Rectal smooth muscle tissue (tissue), 1 donor: ENCODE results near the gene CRNKL1.

Source experiments
- H3K27ac ChIP-seq: one replicate; pipeline ENCODE4 v1.7.0; 2013; ENCODE audit warnings: low read depth, low read length, inconsistent platforms
- H3K27me3 ChIP-seq: one replicate; pipeline ENCODE4 v1.7.0; 2013; ENCODE audit warnings: low read length; ENCODE audit not compliant: control insufficient read depth, insufficient read depth
- H3K36me3 ChIP-seq: one replicate; pipeline ENCODE4 v1.7.0; 2013; ENCODE audit warnings: low read length; ENCODE audit not compliant: control insufficient read depth, insufficient read depth
- H3K4me1 ChIP-seq: one replicate; pipeline ENCODE4 v1.7.0; 2013; ENCODE audit warnings: low read length; ENCODE audit not compliant: control insufficient read depth, insufficient read depth
- H3K4me3 ChIP-seq: one replicate; pipeline ENCODE4 v1.7.0; 2013; ENCODE audit warnings: low read length
- H3K9ac ChIP-seq: one replicate; pipeline ENCODE4 v1.7.0; 2013; ENCODE audit warnings: low read length

CRNKL1 gene

DNA sequence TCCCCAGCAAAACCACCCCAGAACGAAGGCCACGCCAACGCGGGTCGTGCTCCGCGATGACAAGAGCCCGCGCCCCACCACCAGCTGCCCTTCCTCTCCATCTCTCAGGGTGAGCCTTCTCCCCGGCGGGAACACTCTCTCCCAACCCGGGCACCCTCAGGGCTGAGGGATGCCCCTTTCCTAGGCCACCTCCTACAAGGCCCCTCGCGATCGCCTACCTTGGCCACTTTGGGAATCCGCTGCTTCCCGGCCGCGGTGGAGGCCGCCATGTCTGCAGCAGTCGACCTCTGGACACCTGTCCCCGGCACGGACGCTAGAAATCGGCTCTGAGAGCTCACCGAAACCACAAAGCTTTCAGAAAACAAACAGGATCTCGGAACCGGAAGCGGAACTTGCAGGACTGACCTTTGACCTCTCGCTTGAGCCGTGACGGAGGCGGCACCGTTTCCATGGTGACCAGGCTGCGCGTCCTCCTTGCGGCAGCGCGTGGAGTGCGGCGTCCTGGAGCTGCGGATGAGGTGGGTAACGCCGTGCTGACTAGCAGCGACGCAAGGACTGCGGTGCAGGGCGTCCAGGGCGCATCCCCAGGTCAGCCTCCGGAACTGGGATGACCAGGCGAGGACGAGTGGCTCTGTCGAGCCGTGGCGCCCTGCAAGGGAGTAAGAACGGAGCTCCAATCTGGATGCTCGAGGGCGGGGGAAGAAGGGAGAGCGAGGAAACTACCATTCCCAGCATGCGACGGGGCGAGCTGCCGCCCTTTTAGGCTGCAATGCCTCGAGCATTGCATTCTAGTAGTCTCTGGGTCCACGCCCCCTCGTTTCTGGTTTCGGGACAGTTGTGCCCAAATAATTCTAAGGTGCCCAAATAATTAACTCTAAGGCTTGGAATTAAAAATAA, at the start of gene CRNKL1, which contains the start of gene CFAP61:
TSS of gene CRNKL1 (minus strand) at position 393 of the 897 bp plus-strand sequence. CDS start at position 269, 124 bp downstream.
TSS of gene CFAP61 (plus strand) at position 459 of the 897 bp plus-strand sequence. CDS start 4,122 bp downstream, outside the sequence.
- Histone ChIP-seq H3K27me3 (no peaks in the 10 kb centered on the region), H3K9ac (peak within 1 kb of the TSS; percentile 87), H3K4me3 (peak within 1 kb of the TSS; percentile 98), H3K4me1 (peaks cover 4% of the 10 kb centered on the region), H3K27ac (peak within 1 kb of the TSS; percentile 85), H3K36me3 (peaks cover 8% of the 10 kb centered on the region)

DNA sequence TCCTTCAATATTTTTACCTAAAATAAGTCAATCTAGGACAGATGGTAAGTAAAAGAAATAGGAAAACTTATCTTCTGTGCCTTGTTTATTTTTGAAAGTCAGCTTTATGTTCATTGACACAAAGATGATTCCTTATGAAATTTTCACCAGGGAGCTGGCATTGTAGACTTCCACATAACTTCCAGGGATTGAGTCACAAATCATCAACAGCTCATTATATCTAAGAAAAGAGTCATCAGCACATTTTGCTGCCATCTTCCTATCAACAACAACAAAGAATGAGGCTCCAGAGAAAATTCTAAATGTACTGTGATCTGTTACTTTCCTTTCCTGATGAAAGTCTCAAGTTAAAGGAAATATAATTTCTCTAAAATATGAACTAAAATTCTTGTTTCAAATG, 48.6 kb upstream of the CRNKL1 start:
- no peak overlapping the region for H3K9ac ChIP-seq
- no peaks in the 10 kb centered on the region for H3K4me1 ChIP-seq
- H3K27ac ChIP-seq, result no peak overlapping the region
- H3K36me3 ChIP-seq, result no peaks in the 10 kb centered on the region
- no peaks in the 10 kb centered on the region for H3K27me3 ChIP-seq
- H3K4me3 ChIP-seq, result no peak overlapping the region

DNA sequence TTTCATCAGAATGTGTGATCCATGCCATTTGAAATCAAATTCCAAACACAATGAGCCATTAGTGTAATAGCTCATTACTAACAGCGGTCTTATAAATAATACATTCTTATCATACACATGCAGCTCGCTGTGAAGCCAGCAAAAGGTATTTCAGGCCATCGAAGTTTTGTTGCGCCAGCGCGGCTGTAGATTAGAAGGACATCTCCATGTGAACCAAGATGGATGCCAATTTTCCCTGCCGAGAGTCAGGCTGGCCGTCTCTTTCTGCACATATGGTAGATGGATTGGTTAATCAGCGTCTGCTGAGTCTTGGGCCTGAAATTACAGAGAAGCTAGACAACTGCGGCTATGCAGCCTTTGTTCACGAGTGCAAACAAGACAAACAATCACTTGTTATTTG, 44.2 kb upstream of the CRNKL1 start:
- Histone ChIP-seq H3K4me1 (no peaks in the 10 kb centered on the region), H3K9ac (no peak overlapping the region), H3K27me3 (no peaks in the 10 kb centered on the region), H3K4me3 (no peak overlapping the region), H3K27ac (no peak overlapping the region), H3K36me3 (no peaks in the 10 kb centered on the region)

DNA sequence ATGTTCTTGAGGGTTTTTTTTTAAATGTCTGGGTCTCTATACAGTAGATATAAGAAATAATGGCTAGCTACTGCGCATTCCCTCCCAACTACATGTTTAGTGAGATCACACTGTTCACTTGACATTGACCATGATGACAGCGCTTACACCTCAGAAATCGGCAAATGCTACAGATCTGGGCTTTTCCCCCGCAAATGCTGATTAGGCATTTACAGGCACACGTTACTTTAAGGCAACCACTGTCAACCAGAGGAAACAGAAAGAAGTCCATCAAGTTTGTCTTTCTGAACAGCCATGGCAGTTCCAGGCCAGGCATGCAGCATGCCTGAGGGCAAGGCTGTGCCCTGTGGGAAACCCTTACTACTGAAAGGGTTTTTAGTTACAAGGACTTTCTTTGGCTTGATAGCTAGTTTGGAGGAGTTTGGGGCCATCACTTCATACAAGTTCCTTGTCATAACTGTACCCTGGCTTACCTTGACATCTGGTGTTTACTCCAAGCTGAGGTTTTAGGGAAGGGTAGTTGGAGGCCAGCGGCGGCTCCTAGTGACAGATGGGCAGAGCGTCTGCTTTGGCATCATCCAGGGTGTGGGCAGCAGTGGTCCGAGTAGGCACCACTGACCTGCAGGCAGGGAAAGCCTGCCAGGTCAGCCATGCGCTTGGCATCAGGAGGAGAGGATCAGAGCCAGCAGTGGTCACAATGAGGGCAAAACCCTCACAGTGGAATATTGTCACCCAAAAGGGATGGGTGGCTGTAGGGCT, 43.0 kb upstream of the CRNKL1 start:
- Histone ChIP-seq H3K36me3 (no peaks in the 10 kb centered on the region), H3K4me3 (no peak overlapping the region), H3K27me3 (no peaks in the 10 kb centered on the region), H3K4me1 (no peaks in the 10 kb centered on the region), H3K27ac (no peak overlapping the region), H3K9ac (no peak overlapping the region)

DNA sequence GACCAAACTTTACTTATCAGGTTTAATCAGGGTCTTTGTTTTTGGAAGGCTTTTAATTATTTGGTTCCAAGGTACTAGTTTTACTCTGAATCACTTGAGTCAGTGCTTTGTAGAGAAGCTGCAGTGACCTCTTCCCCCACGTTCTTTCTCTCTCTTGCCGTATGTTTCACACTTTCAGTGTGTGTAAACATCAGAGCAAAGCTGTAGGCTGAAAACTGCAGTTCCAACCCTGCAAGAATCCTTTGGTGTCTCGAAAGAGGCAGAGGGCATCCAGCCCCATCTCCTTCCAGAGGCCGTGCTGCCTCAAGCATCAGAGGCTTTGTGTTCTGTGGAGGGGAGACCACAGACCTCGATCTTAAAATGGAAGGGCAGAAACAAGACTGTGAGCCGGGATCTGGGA, 42.1 kb upstream of the CRNKL1 start:
- H3K4me3 ChIP-seq, result no peak overlapping the region
- no peaks in the 10 kb centered on the region for H3K36me3 ChIP-seq
- H3K27ac ChIP-seq, result no peak overlapping the region
- no peaks in the 10 kb centered on the region for H3K4me1 ChIP-seq
- no peaks in the 10 kb centered on the region for H3K27me3 ChIP-seq
- no peak overlapping the region for H3K9ac ChIP-seq

DNA sequence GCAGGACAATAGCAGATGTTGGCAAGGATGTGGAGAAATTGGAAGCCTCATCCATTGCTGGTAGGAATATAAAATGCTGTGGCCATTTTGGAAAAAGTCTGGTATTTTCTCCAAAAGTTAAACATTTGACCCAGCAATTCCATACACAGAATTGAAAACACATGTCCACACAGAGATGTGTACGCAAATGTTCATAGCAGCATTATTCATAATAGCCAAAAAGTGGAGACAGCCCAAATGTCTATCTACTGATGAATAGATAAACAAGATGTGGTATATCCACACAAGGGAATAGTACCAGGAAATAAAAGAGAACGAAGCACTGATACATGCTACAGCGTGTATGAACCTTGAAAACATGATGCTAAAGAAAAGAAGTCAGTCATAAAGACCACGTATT, 40.6 kb upstream of the CRNKL1 start:
- H3K27ac ChIP-seq, result no peak overlapping the region
- no peaks in the 10 kb centered on the region for H3K27me3 ChIP-seq
- no peak overlapping the region for H3K9ac ChIP-seq
- no peaks in the 10 kb centered on the region for H3K36me3 ChIP-seq
- H3K4me1 ChIP-seq, result no peaks in the 10 kb centered on the region
- no peak overlapping the region for H3K4me3 ChIP-seq

DNA sequence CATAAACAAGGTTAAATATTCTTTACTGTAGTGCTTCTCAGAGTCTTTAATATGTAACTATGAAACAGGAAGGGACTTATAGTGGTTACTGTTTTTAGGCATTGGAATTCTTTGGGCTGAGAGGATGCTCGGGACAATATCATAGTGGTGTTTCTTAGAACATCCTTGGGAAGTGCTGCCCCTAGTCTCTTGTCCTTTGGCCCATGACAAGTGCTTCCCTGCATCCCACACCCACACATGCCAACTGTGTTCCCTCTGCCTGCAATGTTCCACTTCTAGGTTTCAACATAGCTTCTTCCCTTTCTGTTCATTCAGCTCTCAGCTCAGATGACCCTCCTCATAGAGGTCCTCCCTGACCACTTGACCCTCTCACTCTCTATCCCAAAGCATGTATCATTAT, 37.7 kb upstream of the CRNKL1 start:
- H3K9ac ChIP-seq, result no peak overlapping the region
- no peaks in the 10 kb centered on the region for H3K4me1 ChIP-seq
- no peak overlapping the region for H3K27ac ChIP-seq
- H3K36me3 ChIP-seq, result no peaks in the 10 kb centered on the region
- H3K27me3 ChIP-seq, result no peaks in the 10 kb centered on the region
- H3K4me3 ChIP-seq, result no peak overlapping the region

DNA sequence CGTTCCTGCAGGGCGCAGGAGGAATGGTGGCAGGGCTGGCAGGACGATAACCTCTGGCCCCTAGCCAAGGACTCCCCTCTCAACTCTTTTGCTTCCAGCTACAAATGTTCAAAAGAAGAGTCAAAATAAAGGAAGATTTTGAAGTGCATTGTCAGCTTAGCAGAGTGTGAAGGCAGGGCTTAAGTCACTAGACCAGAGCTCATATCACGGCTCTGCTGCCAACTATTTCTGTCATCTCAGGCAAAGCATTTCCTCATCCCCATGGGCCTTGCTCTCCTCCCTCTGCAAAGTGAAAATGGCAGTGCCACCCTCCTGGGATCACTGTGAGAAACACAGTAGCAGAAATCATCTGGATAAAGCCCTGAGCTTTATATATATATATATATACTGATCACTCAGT, 36.8 kb upstream of the CRNKL1 start:
- no peak overlapping the region for H3K4me3 ChIP-seq
- no peak overlapping the region for H3K27ac ChIP-seq
- no peaks in the 10 kb centered on the region for H3K27me3 ChIP-seq
- no peaks in the 10 kb centered on the region for H3K4me1 ChIP-seq
- H3K36me3 ChIP-seq, result no peaks in the 10 kb centered on the region
- H3K9ac ChIP-seq, result no peak overlapping the region

DNA sequence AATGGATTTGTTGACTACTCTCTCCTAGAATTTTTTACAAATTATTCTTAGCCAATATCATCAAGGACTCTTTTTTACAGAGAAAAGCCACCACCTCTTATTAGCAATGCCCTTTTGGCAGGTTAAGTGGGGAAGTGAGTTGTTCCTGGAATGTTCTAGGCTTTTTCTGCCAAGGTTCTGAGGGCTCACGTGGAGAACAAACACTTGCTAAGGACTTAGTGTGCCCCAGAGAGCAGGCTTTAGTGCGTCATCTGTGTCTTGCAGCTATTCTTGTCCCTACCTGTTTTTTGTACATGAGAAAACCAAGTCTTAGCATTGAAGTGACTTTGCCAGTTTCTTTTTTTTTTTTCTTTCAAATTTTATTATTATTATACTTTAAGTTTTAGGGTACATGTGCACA, 33.5 kb upstream of the CRNKL1 start:
- Histone ChIP-seq H3K36me3 (no peaks in the 10 kb centered on the region), H3K4me1 (no peaks in the 10 kb centered on the region), H3K4me3 (no peak overlapping the region), H3K9ac (no peak overlapping the region), H3K27ac (no peak overlapping the region), H3K27me3 (no peaks in the 10 kb centered on the region)

DNA sequence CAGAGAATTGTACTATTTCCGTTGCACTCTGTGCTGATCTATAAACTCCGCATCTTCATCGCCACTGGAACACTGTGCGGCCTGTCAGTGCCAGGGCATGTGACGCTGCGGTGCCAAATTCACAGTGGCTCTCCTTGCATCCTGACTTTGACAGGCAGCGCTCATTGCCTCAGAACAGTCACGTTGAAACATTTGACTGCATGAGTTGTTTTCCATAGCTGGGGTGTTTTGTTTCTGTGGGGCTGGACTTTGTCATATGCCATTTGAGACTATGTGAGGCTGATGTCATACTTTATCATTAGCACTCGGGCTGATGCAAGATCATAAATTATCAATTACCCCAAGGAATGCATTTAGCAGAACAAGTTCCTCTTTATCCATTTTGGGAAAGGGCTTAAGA, 32.8 kb upstream of the CRNKL1 start:
- H3K27ac ChIP-seq, result no peak overlapping the region
- no peaks in the 10 kb centered on the region for H3K27me3 ChIP-seq
- no peaks in the 10 kb centered on the region for H3K4me1 ChIP-seq
- H3K4me3 ChIP-seq, result no peak overlapping the region
- H3K9ac ChIP-seq, result no peak overlapping the region
- H3K36me3 ChIP-seq, result no peaks in the 10 kb centered on the region

DNA sequence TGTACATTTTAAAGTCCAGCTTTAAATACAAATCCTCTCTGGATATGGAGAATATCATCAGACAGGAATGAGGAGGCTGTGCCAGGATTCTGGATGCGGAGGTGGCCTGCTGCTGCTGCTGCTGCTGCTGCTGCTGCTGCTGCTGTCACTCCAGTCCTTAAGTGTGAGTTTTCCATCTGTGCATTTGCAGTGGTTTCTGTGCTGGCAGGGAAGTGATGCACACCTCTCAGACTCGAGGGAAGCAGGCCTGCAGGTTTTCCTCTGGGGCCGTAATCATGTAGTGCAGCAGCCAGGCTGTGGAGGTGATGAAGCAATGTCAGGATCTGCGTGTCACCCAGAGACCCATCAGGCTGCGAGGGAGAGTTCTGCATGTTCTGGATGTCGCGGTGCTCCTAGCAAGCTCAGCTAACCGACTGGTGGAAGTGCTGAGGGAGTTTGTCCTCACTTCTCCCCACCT, 32.1 kb upstream of the CRNKL1 start:
- no peaks in the 10 kb centered on the region for H3K36me3 ChIP-seq
- no peaks in the 10 kb centered on the region for H3K4me1 ChIP-seq
- no peak overlapping the region for H3K9ac ChIP-seq
- no peak overlapping the region for H3K4me3 ChIP-seq
- H3K27me3 ChIP-seq, result no peaks in the 10 kb centered on the region
- H3K27ac ChIP-seq, result no peak overlapping the region

DNA sequence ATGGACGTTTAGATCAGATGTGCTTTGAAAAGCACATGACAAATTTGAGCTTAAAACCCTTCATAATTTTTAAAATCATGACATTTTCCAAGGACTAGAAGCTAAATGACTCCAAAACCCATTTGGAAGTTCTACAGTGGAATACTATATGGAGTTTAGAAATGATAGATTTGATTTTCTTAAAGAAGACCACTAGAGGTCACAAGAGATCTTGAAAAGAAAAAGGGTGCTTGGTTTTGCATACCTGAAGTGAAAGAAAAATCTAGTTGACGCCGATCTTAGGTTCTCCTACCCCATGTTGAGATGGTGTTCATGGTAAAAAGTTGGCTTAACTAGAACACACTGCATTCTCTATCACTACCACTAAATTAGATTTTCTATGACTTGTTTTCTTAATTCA, 31.5 kb upstream of the CRNKL1 start:
- no peaks in the 10 kb centered on the region for H3K36me3 ChIP-seq
- H3K27ac ChIP-seq, result no peak overlapping the region
- H3K4me1 ChIP-seq, result no peaks in the 10 kb centered on the region
- H3K4me3 ChIP-seq, result no peak overlapping the region
- H3K27me3 ChIP-seq, result no peaks in the 10 kb centered on the region
- H3K9ac ChIP-seq, result no peak overlapping the region
